ENCODE measurements around the gene LRR1.
A peak's percentile ranks its signal among the peaks of the same experiment; 100 is the strongest.
"Not testable (repeated sequence)": the region's sequence is repeated elsewhere in the genome, so short reads cannot be mapped to it uniquely, and the experiment has no call there.

LRR1 gene

GRCh38 chr14:49598485-49599300 lies at the start of gene LRR1:
TSS of gene LRR1 (plus strand) at chr14:49598940. CDS start at chr14:49599021, 81 bp downstream.
- DNase-seq = peak; percentile 75

- no peak for DNase-seq
These were observed 49.3 kb upstream of the LRR1 start for GRCh38 chr14:49549446-49549845.

- DNase-seq = no peak
These were observed 48.9 kb upstream of the LRR1 start for GRCh38 chr14:49549881-49550280.

- no peak for DNase-seq
These were observed 48.2 kb upstream of the LRR1 start for GRCh38 chr14:49550286-49551184.

GRCh38 chr14:49551569-49551968 lies 47.2 kb upstream of the LRR1 start:
- DNase-seq = no peak

- DNase-seq = no peak
These were observed 45.6 kb upstream of the LRR1 start for GRCh38 chr14:49553106-49553505.

GRCh38 chr14:49553892-49554291 lies 44.8 kb upstream of the LRR1 start:
- DNase-seq = no peak

GRCh38 chr14:49559979-49560768 lies 38.6 kb upstream of the LRR1 start:
- no peak for DNase-seq

- DNase-seq = no peak
These were observed 32.0 kb upstream of the LRR1 start for GRCh38 chr14:49566714-49567113.

- DNase-seq = no peak
These were observed 29.5 kb upstream of the LRR1 start for GRCh38 chr14:49569281-49569680.

GRCh38 chr14:49574038-49574437 lies 24.7 kb upstream of the LRR1 start:
- DNase-seq = no peak

GRCh38 chr14:49578141-49578540 lies 20.6 kb upstream of the LRR1 start:
- DNase-seq = no peak

- no peak for DNase-seq
These were observed 18.9 kb upstream of the LRR1 start for GRCh38 chr14:49579841-49580240.

- DNase-seq = no peak
These were observed 17.3 kb upstream of the LRR1 start for GRCh38 chr14:49581209-49582112.

GRCh38 chr14:49582113-49582977 lies 16.4 kb upstream of the LRR1 start:
- no peak for DNase-seq

- DNase-seq = no peak
These were observed 15.1 kb upstream of the LRR1 start for GRCh38 chr14:49583629-49584028.

GRCh38 chr14:49584058-49584457 lies 14.7 kb upstream of the LRR1 start:
- DNase-seq = no peak

GRCh38 chr14:49584981-49585640 lies 13.6 kb upstream of the LRR1 start:
- DNase-seq = not testable (repeated sequence)

GRCh38 chr14:49585803-49586672 lies 12.7 kb upstream of the LRR1 start, which contains the start of gene RPS29:
TSS of gene RPS29 (minus strand) at chr14:49586380. CDS start at chr14:49586346, 34 bp downstream.
- DNase-seq = peak; percentile 95

Measured in amniotic stem cell (primary cell).